Skeletal muscle tissue (tissue), 4 donors: ENCODE data around the gene CLASP1. TPM values are rescaled to one million over a fixed set of nuclear protein-coding genes. Genes with fewer than 3 reads are reported as not detected.
"Not testable (repeated sequence)": the region's sequence is repeated elsewhere in the genome, so short reads cannot be mapped to it uniquely, and the experiment has no call there.

Experiments used
- H3K27ac ChIP-seq: one replicate; pipeline ENCODE4 v1.7.0; 2013; ENCODE audit warnings: mild to moderate bottlenecking, low read depth, low read length, inconsistent platforms
- H3K27me3 ChIP-seq, 3 donors: one replicate each; pipeline ENCODE4 v1.7.0; 2013; ENCODE audit warnings: low read length in 3 of 3; ENCODE audit not compliant: control insufficient read depth in 3 of 3, insufficient read depth in 3 of 3
- H3K36me3 ChIP-seq, 3 donors: one replicate each; pipeline ENCODE4 v1.7.0; 2013; ENCODE audit warnings: low read length in 3 of 3; ENCODE audit not compliant: control insufficient read depth in 3 of 3, insufficient read depth in 3 of 3
- H3K4me1 ChIP-seq, 3 donors: one replicate each; pipeline ENCODE4 v1.7.0; 2013; ENCODE audit warnings: low read length in 3 of 3, mild to moderate bottlenecking in 3 of 3; ENCODE audit not compliant: control insufficient read depth in 3 of 3, insufficient read depth in 3 of 3
- H3K4me3 ChIP-seq, 3 donors: one replicate each; pipeline ENCODE4 v1.7.0; 2013; ENCODE audit warnings: low read length in 3 of 3
- H3K9ac ChIP-seq, 3 donors: one replicate each; pipeline ENCODE4 v1.7.0; 2013; ENCODE audit warnings: low read length in 3 of 3, mild to moderate bottlenecking in 3 of 3, moderate library complexity in 2 of 3, low read depth in 1 of 3
- H3K9me3 ChIP-seq, 3 donors: one replicate each; pipeline ENCODE4 v1.7.0; 2013; ENCODE audit warnings: low read length in 3 of 3; ENCODE audit not compliant: control insufficient read depth in 3 of 3
- total RNA-seq: library from RNA; depleted of rRNA; stranded (reverse); fragments of >200 nt; gene quantifications from one replicate; pipeline ENCODE4 v1.2.3, GENCODE V29; 2014
- donor health status: Osteomylitis.

The CLASP1 gene
- total RNA-seq, 1 donor from 2014 or later: 74.1 TPM

GRCh38 chr2:121335294-121336290 lies 313.7 kb downstream of the CLASP1 start:
- Histone ChIP-seq H3K4me3 (no peak overlapping the region), H3K9ac (peak overlapping the region in 1 of 3 donors; percentile 25), H3K36me3 (peaks cover 24 to 27% (median 26%) of the 10 kb centered on the region in 3 donors), H3K4me1 (peaks cover 8 to 20% (median 16%) of the 10 kb centered on the region in 3 donors), H3K27ac (no peak overlapping the region), H3K27me3 (no peaks in the 10 kb centered on the region), H3K9me3 (no peaks in the 10 kb centered on the region)

DNA sequence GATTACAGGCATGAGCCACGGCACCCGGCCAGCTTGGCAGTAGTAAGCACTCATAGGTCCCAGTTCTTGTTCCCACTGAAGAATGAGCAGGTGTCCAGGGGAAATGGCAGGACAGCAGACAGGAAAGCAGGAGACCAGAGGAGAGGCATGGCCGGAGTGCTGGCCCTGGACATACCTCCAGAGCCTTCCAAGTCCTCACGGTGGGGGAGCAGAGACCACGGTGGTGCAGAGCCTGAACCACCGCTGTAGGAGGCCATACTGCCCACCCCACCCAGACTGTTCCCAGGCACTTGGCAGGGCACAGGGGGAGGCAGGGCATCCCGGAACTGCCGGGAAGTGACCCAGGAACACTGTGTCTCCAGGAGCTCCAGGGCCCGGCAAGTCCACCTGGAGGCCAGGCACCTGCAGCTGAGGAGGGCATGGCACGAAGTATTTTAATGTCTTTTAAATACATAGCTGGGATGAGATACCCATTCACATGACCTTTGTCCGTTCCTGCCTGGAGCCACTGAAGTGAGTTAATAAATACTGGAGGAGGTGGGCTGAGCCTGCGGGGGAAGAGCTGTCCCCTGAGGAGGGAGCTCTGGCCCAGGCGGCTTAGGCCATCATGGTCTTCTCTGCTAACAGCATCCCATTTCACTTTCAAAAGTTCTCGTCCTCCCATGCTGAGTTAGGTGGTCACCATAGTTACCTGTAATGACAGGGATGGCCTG lies 314.5 kb downstream of the CLASP1 start:
- peak overlapping the region in 1 of 3 donors; percentile 33 for H3K9ac ChIP-seq
- no peak overlapping the region for H3K27ac ChIP-seq
- H3K4me1 ChIP-seq: peaks cover 8 to 20% (median 16%) of the 10 kb centered on the region in 3 donors
- no peaks in the 10 kb centered on the region for H3K9me3 ChIP-seq
- H3K36me3 ChIP-seq: peaks cover 16 to 18% (median 17%) of the 10 kb centered on the region in 3 donors
- no peak overlapping the region for H3K4me3 ChIP-seq
- no peaks in the 10 kb centered on the region for H3K27me3 ChIP-seq

DNA sequence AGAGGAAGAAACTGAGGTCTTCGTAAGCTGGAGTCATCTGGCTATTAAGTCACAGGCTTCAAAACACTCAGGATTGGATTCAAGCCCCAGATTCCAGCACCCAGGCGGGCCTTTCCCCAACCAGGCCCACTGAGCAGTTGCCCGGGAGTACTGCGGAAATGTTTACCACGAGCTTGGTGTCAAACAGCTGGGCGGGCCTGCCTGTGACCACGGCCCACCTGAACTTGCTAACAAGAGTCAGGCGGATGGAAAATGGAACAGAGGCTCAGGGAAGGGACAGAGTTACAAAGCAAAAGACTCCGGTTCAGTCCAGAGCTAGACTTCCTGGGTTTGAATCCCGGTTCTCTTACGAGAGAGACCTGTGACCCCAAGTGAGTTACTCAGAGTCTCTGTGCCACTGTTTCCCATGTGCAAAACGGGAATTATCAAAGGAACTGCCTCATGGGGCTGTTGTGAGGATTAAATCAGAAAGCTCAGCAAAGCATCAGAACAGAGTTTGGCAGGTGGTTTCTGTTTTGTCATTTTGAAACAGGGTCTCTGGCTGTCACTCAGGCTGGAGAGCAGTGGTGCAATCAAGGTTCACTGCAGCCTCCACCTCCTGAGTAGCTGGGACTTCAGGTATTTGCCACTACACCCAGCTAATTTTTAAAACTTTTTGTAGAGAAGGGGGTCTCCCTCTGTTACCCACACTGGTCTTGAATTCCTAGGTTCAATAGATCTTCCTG lies 315.3 kb downstream of the CLASP1 start:
- Histone ChIP-seq H3K9ac (no peak overlapping the region), H3K27ac (no peak overlapping the region), H3K4me3 (no peak overlapping the region), H3K36me3 (peaks cover 11 to 13% (median 12%) of the 10 kb centered on the region in 3 donors), H3K9me3 (no peaks in the 10 kb centered on the region), H3K27me3 (no peaks in the 10 kb centered on the region), H3K4me1 (peaks cover 8 to 20% (median 16%) of the 10 kb centered on the region in 3 donors)

DNA sequence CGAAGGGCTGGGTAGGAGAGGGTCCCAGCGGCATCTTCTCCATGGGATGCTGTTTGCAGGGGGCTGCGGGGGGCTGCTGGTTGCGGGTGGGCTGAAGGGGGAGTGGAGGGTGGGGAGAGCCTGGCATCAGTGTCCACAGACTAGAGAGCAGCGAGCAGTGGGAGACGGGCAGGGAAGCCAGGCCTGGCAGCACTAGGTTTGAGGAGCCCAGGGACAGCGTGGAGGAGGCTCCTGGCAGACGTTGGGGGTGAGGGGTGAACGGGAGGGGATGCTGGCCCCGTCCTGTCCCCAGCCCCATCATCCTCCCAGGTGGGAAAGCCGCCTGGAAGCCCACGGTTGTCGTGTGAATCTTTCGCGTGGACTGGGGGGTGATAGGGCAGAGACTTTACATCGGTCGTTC lies 316.0 kb downstream of the CLASP1 start:
- Histone ChIP-seq H3K36me3 (peaks cover 3 to 7% (median 6%) of the 10 kb centered on the region in 3 donors), H3K27ac (no peak overlapping the region), H3K27me3 (no peaks in the 10 kb centered on the region), H3K4me1 (peaks cover 8 to 20% (median 16%) of the 10 kb centered on the region in 3 donors), H3K9ac (no peak overlapping the region), H3K4me3 (no peak overlapping the region), H3K9me3 (no peaks in the 10 kb centered on the region)

DNA sequence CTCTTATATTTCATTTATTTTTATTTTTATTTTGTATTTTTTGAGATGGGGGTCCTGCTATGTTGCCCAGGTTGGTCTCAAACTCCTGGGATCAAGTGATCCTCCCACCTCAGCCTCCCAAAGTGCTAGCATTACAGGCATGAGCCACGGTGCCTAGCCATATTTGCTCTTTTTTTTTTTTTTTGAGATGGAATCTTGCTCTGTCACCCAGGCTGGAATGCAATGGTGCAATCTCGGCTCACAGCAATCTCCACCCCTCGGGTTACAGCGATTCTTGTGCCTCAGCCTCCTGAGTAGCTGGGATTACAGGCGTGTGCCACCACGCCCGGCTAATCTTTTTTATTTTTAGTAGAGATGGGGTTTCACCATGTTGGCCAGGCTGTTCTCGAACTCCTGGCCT lies 317.9 kb downstream of the CLASP1 start:
- H3K9ac ChIP-seq, H3K27me3 ChIP-seq, H3K9me3 ChIP-seq, H3K27ac ChIP-seq, H3K4me3 ChIP-seq, H3K36me3 ChIP-seq: not testable (repeated sequence)
- H3K4me1 ChIP-seq: peaks cover 8 to 20% (median 16%) of the 10 kb centered on the region in 3 donors

- Histone ChIP-seq H3K4me3 (no peak overlapping the region), H3K27me3 (no peaks in the 10 kb centered on the region), H3K4me1 (peaks cover 6 to 17% (median 16%) of the 10 kb centered on the region in 3 donors), H3K27ac (no peak overlapping the region), H3K36me3 (no peaks in the 10 kb centered on the region), H3K9me3 (no peaks in the 10 kb centered on the region), H3K9ac (no peak overlapping the region)
Observed at GRCh38 chr2:121330921-121331320, 318.3 kb downstream of the CLASP1 start.

- Histone ChIP-seq H3K4me3 (no peak overlapping the region), H3K9me3 (no peaks in the 10 kb centered on the region)
Observed at GRCh38 chr2:121329786-121330185, 319.5 kb downstream of the CLASP1 start.

DNA sequence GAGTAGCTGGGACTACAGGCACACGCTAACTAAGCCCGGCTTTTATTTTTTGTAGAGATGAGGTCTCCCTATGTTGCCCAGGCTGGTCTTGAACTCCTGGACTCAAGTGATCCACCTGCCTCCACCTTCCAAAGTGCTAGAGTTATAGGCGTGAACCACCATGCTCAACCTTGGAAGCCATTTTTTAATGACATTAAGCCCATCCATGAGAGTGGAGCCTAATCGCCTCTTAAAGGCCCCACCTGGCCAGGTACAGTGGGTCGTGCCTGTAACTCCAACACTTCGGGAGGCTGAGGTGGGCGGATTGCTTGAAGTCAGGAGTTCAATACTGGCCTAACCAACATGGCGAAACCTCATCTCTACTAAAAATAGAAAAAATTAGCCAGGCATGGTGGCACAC lies 322.6 kb downstream of the CLASP1 start:
- Histone ChIP-seq H3K4me3 (no peak overlapping the region), H3K27ac (no peak overlapping the region), H3K27me3 (no peaks in the 10 kb centered on the region)

More at GRCh38 chr2:121329786-121330185, 319.5 kb downstream of the CLASP1 start:
- Histone ChIP-seq H3K27ac (no peak overlapping the region), H3K27me3 (no peaks in the 10 kb centered on the region), H3K4me1 (peaks cover 5 to 7% (median 5%) of the 10 kb centered on the region in 3 donors), H3K36me3 (no peaks in the 10 kb centered on the region), H3K9ac (no peak overlapping the region)

GRCh38 chr2:121324601-121325000 lies 324.7 kb downstream of the CLASP1 start:
- Histone ChIP-seq H3K9me3 (no peaks in the 10 kb centered on the region), H3K4me1 (no peaks in the 10 kb centered on the region), H3K4me3 (no peak overlapping the region), H3K36me3 (no peaks in the 10 kb centered on the region), H3K27me3 (no peaks in the 10 kb centered on the region), H3K9ac (no peak overlapping the region), H3K27ac (no peak overlapping the region)

More for the DNA sequence above, 322.6 kb downstream of the CLASP1 start:
- no peaks in the 10 kb centered on the region for H3K36me3 ChIP-seq
- no peaks in the 10 kb centered on the region for H3K4me1 ChIP-seq
- H3K9me3 ChIP-seq: no peaks in the 10 kb centered on the region
- no peak overlapping the region for H3K9ac ChIP-seq
